Measurements from ENCODE around the gene GUCY1A2. TPM values are rescaled to one million over a fixed set of nuclear protein-coding genes. Genes with fewer than 3 reads are reported as not detected.

GUCY1A2 gene
- total RNA-seq, 1 experiment from 2014 or later = not detected

DNA sequence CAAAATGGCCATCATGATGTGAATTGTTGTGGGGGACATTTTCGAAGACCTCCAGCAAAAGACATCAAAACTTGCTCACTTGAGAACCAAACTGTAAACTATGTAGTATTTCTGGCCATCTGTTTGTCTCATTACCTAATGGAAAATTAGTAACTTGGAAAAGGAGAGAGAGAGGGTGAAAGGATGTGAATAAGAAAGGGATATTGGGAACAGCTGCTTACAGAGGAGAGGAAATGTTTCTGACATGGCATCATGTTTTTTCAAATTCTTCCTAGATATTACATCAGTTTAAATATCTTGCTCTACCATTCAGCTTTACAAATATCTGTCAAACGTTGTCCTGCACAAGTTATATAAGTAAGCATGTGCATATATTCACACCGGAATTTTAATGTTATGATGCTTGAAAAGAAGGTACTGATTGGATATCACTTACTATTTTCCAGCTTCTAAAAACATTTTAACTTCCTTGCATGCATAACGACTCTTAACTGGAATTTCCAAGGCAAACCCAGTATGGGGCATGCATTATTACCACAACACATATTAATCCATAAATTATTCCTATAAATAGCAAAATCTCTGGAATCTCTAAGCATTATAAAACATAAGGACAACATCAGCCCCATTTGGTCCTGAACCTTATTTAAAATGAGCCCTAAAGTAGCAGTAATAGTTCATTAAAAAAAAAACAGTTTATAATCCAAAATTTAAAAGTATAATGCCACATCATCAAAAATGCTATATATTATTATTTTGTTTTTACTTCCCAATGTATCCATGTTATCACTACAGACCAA, 20.0 kb downstream of the GUCY1A2 start:
- no peak for DNase-seq (ENCODE audit: low spot score)

DNA sequence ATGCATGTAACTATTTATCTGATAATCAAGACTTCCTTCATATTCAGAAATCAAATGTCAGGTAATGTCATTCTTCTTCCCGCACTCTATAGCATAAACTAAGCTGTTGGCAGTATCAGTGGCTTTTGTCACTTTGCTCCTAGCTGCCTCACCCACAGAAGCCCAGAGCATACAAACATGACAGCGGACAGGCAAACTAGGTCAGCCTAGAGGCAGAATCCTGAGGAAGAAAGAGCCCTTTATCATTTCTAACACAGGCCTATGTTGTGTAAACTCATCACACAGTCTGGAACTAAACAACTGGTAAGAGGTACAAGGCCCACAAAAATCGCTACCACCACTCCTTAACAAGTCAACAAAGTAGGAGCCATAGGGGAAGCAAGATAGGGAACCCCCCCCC, 21.0 kb downstream of the GUCY1A2 start:
- DNase-seq (ENCODE audit: low spot score) = no peak

DNA sequence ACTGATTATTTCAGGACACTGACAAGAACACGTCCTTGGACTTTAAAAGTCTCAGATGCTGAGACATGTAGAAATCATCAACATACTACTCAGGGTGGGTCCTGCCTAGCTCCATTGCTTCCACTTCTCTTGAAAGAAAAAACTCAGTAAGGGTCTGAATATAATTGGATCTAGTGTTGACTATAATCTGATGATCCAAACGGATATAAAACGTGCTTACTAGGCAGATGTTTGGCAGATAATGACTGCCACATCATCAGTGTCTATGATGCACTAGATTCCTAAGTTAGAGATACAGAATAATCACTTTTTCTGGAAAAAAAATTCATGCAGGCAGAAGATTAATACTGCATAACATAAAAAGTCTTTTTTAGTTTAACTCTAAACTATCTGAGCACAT, 21.6 kb downstream of the GUCY1A2 start:
- DNase-seq (ENCODE audit: low spot score) = no peak

DNA sequence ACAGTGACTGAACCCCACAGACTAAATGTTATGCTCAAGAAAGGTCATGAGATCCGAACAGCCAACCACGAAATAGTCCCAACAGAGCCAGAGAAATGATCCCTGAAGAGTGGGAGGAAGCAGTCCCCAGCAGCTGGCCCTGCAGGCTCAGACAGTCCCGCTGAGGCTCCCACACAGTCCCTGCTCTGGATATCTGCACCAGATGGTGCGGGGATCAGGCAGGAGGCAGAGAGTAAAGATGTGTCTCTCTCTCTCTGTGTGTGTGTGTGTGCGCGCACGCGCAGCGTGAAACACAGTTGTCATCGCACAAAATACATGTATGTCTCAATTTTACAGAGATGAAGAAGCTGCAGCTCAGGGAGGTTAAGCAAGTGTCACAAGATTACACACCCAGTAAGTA, 27.9 kb downstream of the GUCY1A2 start:
- DNase-seq (ENCODE audit: low spot score) = no peak

DNA sequence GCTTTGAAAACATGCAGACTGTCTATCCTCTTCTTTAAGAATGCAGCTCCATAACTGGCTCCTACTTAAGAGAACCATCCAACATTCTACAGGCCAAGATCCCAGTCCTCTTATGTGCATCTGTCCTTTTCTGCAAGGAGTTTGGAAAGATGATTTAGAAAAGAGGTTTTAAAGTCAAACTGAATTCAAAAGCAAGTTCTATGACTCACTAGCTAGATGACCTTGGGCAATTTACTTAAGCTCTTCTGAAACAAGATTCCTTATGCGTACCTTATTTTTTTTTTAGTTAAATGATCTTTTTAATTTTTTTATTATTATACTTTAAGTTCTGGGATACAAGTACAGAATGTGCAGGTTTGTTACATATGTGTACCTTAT, 29.2 kb downstream of the GUCY1A2 start:
- no peak for DNase-seq (ENCODE audit: low spot score)

DNA sequence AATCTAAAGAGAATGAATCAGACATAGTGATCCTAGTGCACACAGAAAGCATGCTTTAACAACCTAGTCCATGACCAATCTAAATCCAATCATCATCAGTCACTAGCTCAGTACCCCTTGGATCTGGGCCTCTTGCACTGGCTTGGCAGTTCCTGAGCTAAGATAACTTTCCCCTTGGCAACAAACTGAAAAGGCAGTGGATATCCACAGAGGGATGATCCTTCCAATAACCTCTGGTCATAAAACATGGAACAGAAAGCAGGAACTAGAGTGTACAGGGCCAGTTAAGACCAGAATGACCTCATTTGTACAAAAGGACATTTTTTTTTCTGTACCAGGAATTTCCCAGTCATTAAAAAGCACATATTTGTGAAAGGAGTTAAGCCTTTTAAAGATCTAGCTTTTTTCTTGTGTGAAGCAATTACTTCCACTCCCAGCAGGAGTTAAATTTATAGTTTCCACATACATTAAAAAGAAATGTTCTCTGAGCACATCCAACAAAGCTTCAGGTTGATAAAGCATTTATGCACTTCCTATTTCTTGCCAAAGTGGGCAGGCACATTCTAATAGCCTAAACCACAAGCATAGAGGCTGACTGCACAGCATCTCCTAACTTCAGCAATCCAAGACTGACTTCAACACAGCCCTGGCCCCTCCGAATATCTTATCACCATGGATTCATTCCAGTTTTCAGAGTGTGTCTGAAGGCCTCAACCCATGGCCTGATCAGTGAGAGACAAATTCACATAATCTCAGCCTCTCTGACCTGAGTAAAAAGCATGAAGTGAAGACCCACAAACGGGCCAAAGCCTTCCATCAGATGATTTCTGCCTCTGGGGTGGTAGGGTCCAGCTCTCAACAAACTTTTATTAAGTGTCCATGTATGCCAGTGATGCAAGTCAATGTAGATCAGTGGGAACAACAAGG, 29.9 kb downstream of the GUCY1A2 start:
- no peak for DNase-seq (ENCODE audit: low spot score)

DNA sequence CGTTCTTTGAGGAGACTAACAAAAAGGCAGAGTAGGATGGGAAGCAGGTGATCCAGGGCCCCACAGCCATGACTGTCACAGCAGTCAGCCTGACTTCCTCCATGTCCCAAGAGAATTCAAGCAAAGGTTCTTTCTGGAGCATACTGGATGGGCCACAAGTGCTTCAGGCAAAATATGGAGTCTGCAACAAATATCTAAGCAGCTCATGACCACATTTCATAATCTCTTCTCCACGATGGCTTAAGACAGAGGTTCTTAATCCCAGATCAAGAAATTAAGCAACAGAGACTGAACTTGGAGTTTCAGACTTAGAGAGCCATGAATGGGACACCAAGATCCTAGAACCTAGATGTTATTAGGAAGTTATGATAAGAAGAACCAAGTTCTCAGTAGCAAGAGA, 31.6 kb downstream of the GUCY1A2 start:
- DNase-seq (ENCODE audit: low spot score) = no peak

DNA sequence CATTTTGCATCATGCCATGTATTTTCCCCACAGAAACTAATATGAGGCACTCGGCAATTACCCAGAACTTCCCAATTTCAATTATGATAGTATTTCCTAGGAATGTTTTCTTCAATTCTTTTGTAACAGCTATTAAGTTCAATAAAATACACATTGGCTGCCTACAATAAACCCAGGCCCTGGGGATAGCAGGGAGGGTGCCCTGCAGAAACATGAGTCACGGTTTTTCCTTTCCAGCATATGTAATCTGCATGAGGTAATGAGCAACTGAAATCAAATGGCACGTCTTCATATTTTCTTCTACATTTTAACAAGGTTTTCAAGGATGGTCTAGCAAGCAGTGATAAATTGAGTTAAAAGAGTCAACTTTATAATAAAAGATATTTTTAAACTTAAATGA, 32.0 kb downstream of the GUCY1A2 start:
- DNase-seq (ENCODE audit: low spot score) = no peak

DNA sequence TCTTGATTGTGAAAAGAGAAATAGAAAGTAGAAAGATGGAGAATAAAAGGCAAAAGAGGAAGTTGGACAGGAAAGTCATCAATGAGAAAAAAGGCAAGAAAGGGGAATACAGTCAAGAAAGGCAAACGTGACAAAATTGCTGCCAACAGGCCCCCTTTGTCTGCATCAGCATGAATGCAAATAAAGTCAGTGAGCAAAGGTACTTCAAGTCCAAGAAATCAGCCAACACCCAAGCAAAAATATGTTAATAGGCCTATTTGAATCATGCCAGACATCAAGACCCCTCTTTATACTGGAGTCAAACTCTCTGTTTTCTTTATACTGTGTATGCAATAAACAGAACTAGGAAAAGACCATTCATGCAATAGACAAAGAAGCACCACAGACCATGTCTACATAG, 34.3 kb downstream of the GUCY1A2 start:
- no peak for DNase-seq (ENCODE audit: low spot score)

DNA sequence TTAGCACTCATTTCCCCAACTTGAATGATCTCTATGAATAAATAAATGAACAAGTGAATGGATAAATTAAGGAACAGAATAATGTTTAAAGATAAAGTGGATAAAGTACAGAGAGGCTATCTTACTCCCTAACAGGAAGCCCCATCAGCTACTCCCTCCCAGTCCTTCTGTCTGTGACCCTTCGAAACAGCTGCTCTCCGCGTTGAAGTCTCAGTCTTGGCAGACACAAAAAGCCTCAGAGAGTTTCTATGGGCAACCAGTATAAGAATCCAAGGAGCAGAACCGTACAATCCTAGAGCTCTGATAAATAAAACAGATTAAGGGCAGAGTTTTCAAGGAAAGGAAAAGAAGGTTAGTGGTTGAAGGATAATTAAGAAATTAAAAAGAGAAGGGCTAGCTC, 35.0 kb downstream of the GUCY1A2 start:
- DNase-seq (ENCODE audit: low spot score) = no peak

DNA sequence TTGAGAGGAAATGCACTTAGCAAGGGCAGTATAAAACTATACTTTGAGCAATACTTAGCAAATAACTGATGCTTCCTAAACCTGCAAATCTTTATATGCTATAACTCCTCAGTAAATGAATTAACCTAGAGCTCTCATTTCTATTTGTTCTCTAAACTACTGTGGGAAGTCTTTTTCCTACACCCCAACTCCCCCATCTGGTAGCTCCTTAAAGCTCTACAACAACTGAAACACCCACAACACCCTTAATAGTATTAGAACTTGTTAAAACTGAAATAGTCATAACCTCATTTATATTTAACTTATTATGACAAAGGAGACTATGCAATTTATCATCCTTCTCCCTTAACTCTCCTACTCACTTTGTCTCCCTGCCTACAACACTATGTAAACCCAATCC, 43.4 kb downstream of the GUCY1A2 start:
- DNase-seq (ENCODE audit: low spot score) = no peak

DNA sequence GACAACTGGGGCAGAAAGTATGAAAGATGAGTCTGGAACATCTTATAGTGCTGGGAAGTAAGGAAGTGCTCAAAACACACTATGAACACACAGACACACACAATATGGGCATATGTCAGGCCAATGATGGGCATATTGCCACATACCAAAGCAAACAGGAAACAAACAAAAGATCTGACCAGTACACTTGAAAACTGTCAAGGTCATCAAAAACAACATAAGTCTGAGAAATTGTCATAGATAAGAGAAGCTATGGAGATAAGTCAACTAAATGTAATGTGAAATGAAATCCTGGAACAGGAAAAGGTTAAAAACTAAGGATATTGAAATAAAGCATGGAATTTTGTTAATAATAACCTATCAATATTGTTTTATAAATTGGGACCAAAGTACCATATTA, 46.4 kb downstream of the GUCY1A2 start:
- no peak for DNase-seq (ENCODE audit: low spot score)

DNA sequence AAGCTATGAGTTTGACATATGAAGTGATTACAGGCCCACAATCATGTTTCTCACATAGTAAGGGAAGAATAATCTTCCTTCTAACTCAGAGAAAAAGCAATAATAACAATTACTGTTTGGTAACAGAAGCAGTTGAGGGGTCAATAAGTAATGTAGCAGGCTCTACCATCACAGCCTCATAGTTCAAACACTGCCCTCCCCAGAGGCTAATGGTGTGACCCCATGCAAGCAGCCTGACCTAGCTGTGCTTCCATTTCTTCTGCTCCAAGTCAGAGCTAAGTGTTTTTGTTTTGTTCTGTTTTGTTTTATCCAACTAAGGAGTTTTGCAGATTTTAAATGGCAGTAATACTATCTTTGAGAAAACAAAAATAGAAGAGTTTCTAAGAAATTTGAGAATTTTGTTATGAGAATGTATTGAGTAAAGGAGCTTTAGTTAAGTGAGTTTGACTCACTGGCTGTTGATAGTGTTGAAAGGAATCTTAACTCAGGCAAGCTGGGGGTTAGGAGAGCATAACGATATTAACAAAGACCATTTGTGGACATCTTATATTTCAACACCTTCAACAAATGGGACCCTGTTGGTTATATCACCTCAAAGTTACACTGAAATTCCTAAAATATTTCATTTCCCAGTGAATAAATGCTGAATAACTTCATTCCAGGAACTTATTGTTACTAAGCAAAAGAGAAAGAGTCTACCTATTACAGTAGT, 48.5 kb downstream of the GUCY1A2 start:
- DNase-seq (ENCODE audit: low spot score) = no peak

DNA sequence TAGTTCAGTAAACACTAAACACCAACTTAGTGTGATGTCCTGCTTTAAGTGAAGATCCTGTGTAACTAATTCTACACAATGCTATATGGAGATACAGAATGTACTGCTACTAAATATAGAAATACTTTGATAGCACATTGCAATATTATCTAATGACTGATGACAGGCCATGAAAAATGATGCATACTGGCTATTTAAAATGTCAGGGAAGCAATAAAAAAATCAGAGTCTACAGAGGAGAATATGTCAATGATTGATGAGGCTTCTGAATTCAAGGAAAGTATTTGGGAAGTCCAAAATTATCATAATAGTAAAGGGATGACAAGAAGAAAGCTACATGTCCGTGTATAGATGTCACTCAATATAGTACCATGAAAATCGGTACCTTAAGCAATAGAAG, 55.3 kb downstream of the GUCY1A2 start:
- no peak for DNase-seq (ENCODE audit: low spot score)

DNA sequence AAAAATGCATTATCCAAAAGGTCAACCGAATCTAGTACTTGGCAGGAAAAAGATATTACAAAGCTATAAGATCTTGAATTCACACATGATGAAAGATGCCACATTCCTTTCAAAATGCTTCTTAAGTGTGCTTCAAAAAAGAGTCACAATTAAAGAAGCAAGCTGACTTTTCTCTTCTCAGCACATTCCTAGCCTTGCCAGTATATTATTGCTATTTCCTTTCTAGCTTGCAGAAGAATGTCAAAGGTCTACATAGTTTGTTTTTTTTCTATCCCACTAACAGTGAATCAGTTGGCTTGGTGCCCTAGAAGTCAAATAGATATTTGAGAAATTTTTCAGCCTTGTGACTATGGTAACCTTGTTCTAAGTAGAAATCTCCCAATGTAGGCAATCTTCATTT, 56.8 kb downstream of the GUCY1A2 start:
- DNase-seq (ENCODE audit: low spot score) = no peak

DNA sequence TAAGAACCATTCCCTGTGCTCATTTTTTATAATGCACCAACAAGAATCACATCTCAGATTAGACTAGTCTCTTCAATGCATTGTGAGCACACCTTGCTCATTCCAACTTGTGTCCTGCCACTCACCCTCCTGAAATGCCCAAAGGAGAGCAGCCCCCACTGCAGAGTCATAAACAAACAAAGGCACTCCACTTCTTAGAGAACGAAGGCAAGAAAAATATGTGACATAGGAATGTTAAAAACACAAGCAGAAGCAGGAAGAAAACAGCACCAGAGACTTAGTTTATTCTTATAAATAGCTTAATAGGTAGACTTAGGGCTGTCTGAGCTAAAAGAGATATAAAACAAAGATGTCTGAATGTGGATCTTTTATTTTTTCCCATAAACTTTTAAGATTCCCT, 57.2 kb downstream of the GUCY1A2 start:
- DNase-seq (ENCODE audit: low spot score) = no peak

DNA sequence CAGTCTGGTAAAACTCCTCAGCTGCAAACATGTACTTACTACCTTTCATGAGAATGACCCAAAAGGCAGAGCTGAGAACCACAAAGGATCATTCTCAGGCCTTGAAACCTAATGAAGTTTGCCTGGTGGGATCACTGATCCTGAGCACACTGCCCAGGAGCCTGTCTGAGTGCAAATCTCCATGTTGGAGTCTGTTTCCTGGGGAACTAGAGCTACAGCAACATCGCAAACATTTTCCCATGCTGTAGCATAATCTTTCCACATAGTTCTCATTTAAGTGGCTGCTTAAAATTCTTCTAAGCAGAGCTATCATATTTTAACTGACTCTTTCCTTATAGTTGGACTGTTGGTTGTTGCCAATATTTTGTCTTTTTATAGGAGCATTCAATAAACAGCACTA, 58.5 kb downstream of the GUCY1A2 start:
- no peak for DNase-seq (ENCODE audit: low spot score)

DNA sequence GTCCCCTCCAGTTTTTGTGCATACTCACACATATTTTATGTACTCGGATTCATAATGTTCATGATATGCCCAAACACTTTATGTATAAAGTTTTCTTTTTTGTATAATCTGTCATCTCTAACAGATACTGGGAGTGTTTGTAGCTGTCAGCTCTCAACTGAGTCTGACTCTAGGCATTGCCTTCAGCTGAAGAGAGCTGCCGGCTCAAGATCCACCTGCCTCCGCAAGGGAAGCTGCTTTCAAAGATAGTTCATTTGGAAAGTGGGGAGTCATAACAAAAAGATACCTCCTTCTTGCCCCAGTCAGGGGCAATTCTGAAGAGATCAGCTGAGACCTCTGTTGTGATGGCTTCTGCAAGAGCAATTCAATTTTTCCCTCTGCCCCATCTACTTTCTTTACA, 58.9 kb downstream of the GUCY1A2 start:
- DNase-seq (ENCODE audit: low spot score) = no peak

DNA sequence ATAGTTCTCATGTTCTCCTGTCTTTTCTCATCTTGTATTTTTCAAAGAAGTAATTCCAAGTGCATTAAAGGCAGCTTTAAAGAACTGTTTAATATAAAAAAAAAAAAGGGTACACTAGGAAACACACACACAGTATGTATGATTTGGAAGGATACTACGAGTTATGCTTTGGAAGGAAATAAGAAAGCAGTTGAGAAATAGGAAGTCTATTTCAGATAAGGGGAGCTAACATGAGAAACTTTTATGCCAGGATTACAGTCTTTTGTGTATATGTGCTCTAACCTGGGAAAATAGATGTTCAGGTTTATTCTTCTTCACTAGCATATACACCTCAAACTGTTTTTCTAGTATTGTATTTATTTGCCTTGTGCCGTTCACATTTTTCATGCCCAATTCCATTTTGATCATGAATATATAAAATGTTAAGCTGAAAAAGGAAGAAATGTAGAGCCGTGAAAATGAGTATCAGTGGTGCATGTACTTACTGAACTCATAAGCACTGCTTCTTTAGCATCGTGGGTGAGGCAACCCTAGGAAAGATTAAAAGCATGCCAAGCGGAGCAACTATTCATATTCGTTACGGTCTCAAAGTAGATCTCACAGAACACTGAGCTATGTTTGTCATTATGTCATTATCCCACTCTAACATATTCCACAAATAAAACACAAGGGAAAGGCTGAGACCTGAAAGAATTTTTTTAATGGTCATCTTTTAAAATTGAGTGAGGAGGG, 59.6 kb downstream of the GUCY1A2 start:
- no peak for DNase-seq (ENCODE audit: low spot score)

DNA sequence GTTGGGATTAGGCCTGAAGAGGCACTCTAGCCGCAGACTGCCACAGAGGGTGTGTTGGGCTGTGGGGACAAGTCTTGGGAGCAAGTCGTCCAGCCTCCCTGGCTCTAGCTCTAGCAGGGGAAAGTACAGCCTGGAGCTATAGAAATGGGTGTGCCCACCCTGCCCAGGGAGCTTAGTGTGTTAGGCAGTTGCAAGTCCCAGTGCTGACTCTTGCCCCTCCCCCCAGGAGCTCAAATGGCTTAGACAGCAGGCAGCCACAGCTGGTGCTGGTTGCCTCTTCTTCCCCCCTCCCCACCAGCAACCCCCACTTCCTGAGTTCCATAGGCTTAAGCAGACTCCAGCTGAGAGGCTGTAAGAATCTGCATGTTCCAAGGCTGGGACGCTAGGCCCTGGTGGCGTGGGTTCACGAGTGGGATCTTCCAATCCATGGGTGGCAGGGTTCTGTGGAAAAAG, 61.2 kb downstream of the GUCY1A2 start:
- no peak for DNase-seq (ENCODE audit: low spot score)

DNA sequence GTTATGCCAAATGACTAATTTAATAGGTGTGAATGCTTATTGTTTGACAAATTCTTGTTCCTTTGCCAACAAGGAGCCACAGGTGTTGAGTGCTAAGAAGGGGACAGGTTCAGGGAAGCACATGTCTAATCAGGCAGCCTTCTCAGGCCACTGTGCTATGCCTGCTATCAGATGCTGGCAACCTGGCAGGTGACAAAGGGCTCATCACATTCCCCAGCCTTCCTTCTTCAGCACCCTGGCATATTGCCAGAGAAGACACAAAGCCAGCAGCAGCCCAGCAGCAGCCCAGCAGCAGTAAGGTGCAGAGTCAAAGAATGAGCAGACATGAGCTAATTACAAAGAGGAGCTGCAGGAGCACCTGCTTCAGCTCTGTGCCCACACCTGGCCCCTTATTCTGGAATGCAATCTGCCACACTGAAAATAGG, 68.2 kb downstream of the GUCY1A2 start:
- no peak for DNase-seq (ENCODE audit: low spot score)

All from HT-29 (cell line).